Left cardiac atrium (tissue), 4 donors: ENCODE data around the gene GRIP1. TPM values are rescaled to one million over a fixed set of nuclear protein-coding genes. Genes with fewer than 3 reads are reported as not detected.

ENCODE experiments used
- ATAC-seq, 2 donors: fragments of 200-7000 bp; cut with Tn5 transposase; one replicate each; pipeline ENCODE4 v1.9.1; 2020; ENCODE audit warnings: mild to moderate bottlenecking in 2 of 2, moderate library complexity in 2 of 2
- DNase-seq: peaks from one replicate; pipeline ENCODE4 v3.0.0-alpha.2; 2020
- intact Hi-C, 2 donors: fragments of 100-400 bp; cut with DNase I; formaldehyde crosslinking; loops; one replicate each; pipeline versions ENCODE4 v1.14.1 to v1.15.1; 2022 to 2023
- long read RNA-seq: library from polyadenylated mRNA; unstranded; transcript quantifications from one replicate; pipeline ENCODE4 v2.0.0, GENCODE V29; 2021
- total RNA-seq, 2 donors: library from RNA; stranded (reverse); fragmentation: NEBNext Ultra II Directional; extraction: Animal tissue kit (Norgen Biotek cat#: 25700); gene quantifications; one replicate each; pipeline ENCODE4 v1.2.1, GENCODE V29; 2021
- donor health status: DM: no; HTN: yes; CAD: no.
- donor health status: DM: no; HTN: yes; CAD: no; lungs with severe emphysema.
- donor health status: DM: yes; HTN: yes; CAD: no.
- donor health status: Dilated cardiomyopathy.

Gene GRIP1
- total RNA-seq, result 10 to 100 TPM; 12.7 to 21.0 TPM
- long read RNA-seq, partial matches to known transcripts, result 4 of 7 reads
- long read RNA-seq, other reads (novel, unspliced or antisense), result 3 of 7 reads

GRCh38 chr12:66678338-66679275 lies at the start of gene GRIP1:
Gene GRIP1 (minus strand): TSS chr12:66679076. CDS start chr12:66678904, 172 bp downstream.
- DNase-seq (no peak), ATAC-seq (peak; percentile 38 to 55)
- intact Hi-C loops, result no loop called here

- no peak for ATAC-seq
- intact Hi-C loops, result no loop called here
- no peak for DNase-seq
Observed at GRCh38 chr12:66726556-66726955, 47.7 kb upstream of the GRIP1 start.

- ATAC-seq (no peak), DNase-seq (no peak)
- intact Hi-C loops, result no loop called here
Observed at GRCh38 chr12:66725031-66725430, 46.2 kb upstream of the GRIP1 start.

- intact Hi-C loops, result no loop called here
- DNase-seq, result no peak
- no peak for ATAC-seq
Observed at GRCh38 chr12:66724616-66725015, 45.7 kb upstream of the GRIP1 start.

GRCh38 chr12:66724026-66724425 lies 45.1 kb upstream of the GRIP1 start:
- intact Hi-C loops, result no loop called here
- peak in 1 of 2 donors; percentile 27 for ATAC-seq
- no peak for DNase-seq

GRCh38 chr12:66719862-66720261 lies 41.0 kb upstream of the GRIP1 start:
- DNase-seq (no peak), ATAC-seq (no peak)
- intact Hi-C loops, result no loop called here

GRCh38 chr12:66717036-66717673 lies 38.3 kb upstream of the GRIP1 start:
- no peak for DNase-seq
- ATAC-seq, result no peak
- intact Hi-C loops, result no loop called here

GRCh38 chr12:66716522-66716921 lies 37.6 kb upstream of the GRIP1 start:
- ATAC-seq (no peak), DNase-seq (no peak)
- intact Hi-C loops, result no loop called here

GRCh38 chr12:66714709-66715108 lies 35.8 kb upstream of the GRIP1 start:
- intact Hi-C loops, result no loop called here
- ATAC-seq (no peak), DNase-seq (no peak)

GRCh38 chr12:66713984-66714383 lies 35.1 kb upstream of the GRIP1 start:
- ATAC-seq (no peak), DNase-seq (no peak)
- intact Hi-C loops, result no loop called here

GRCh38 chr12:66709893-66710292 lies 31.0 kb upstream of the GRIP1 start:
- intact Hi-C loops, result loop anchor here in 1 of 2 donors (10.0 kb wide), 1 partner anchor 565 kb away; no protein-coding TSS in a partner anchor

GRCh38 chr12:66709457-66709773 lies 30.5 kb upstream of the GRIP1 start:
- intact Hi-C loops, result loop anchor here in 1 of 2 donors (10.0 kb wide), 1 partner anchor 565 kb away; no protein-coding TSS in a partner anchor
- ATAC-seq (no peak), DNase-seq (no peak)

More at GRCh38 chr12:66709893-66710292, 31.0 kb upstream of the GRIP1 start:
- DNase-seq, result no peak
- no peak for ATAC-seq

GRCh38 chr12:66708704-66709456 lies 30.0 kb upstream of the GRIP1 start:
- intact Hi-C loops, result loop anchor here in 1 of 2 donors (10.0 kb wide), 1 partner anchor 564 kb away; no protein-coding TSS in a partner anchor
- DNase-seq (no peak), ATAC-seq (no peak)

GRCh38 chr12:66707002-66707697 lies 28.3 kb upstream of the GRIP1 start:
- peak in 1 of 2 donors; percentile 23 for ATAC-seq
- no peak for DNase-seq
- intact Hi-C loops, result loop anchor here in 1 of 2 donors (10.0 kb wide), 1 partner anchor 562 kb away; no protein-coding TSS in a partner anchor

GRCh38 chr12:66699738-66700482 lies 21.0 kb upstream of the GRIP1 start:
- intact Hi-C loops, result loop anchor here (10.0 kb wide), 4 partner anchors 165 to 555 kb away; no protein-coding TSS in a partner anchor
- no peak for ATAC-seq
- DNase-seq, result no peak

- ATAC-seq, result no peak
- intact Hi-C loops, result loop anchor here (10.0 kb wide), 3 partner anchors 166 to 434 kb away; no protein-coding TSS in a partner anchor
Observed at GRCh38 chr12:66698558-66698957, 19.7 kb upstream of the GRIP1 start.

GRCh38 chr12:66697404-66697803 lies 18.5 kb upstream of the GRIP1 start:
- intact Hi-C loops, result loop anchor here (10.0 kb wide), 3 partner anchors 167 to 433 kb away; no protein-coding TSS in a partner anchor
- DNase-seq (no peak), ATAC-seq (no peak)

More at GRCh38 chr12:66698558-66698957, 19.7 kb upstream of the GRIP1 start:
- DNase-seq, result no peak
